ENCODE data around the gene PHF21B.

DNA sequence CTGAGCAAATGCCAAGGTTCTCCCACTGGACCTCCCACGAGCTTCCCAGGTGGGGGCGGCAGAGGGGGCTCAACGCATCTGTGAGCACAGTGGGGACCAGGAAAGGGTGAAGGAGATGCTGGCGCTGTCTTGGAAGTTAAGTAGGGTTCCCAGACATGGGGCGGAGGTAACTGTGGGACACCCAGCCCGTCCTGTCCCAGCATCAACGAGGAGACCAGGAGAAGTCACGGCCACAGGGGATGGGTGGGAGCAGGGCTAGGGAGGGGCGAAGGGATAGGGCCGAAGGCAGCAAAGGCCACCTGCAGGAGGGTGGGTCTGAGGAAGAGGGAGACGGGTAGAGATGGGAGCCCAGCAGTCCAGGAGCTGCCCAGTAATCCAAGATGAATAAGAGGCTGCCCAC is 70.4 kb downstream of the PHF21B start:
- TF ChIP-seq POLR2AphosphoS5 (IDR thresholded peaks at IDR 0.05; ENCODE audit: low read depth, low read length) (no peak), SIN3A (IDR thresholded peaks at IDR 0.05; ENCODE audit: borderline replicate concordance, insufficient read depth, low read length) (no peak), FOXP2 (optimal IDR thresholded peaks at IDR 0.05; ENCODE audit: borderline replicate concordance, extremely low read depth, extremely low read length, insufficient read depth) (no peak)

All from PFSK-1 (cell line).